Nephron progenitor cell (in vitro differentiated cells): ENCODE data around the gene RIMS1.

Experiments
- DNase-seq: peaks from one replicate; pipeline ENCODE4 v3.0.0; 2021
- H3K27ac Mint-ChIP-seq: 2 replicates; pipeline ENCODE4 v1.8.0; 2021; ENCODE audit warnings: mild to moderate bottlenecking, moderate library complexity, mixed read lengths
- H3K27me3 Mint-ChIP-seq: 2 replicates; pipeline ENCODE4 v1.8.0; 2021; ENCODE audit warnings: mild to moderate bottlenecking, low read depth, mixed read lengths; ENCODE audit not compliant: poor library complexity
- H3K36me3 Mint-ChIP-seq: 2 replicates; pipeline ENCODE4 v1.8.0; 2021; ENCODE audit warnings: low read depth, mixed read lengths
- H3K4me1 Mint-ChIP-seq: 2 replicates; pipeline ENCODE4 v1.8.0; 2021; ENCODE audit warnings: mixed read lengths
- H3K4me3 Mint-ChIP-seq: 2 replicates; pipeline ENCODE4 v1.8.0; 2021; ENCODE audit warnings: mild to moderate bottlenecking, moderate library complexity, mixed read lengths
- H3K9me3 Mint-ChIP-seq: 2 replicates; pipeline ENCODE4 v1.8.0; 2021; ENCODE audit warnings: mild to moderate bottlenecking, moderate library complexity, mixed read lengths
- TF ChIP-seq, protein P1 (sequence below): fragments of 200-600 bp; sonication (generic); IDR thresholded peaks from 2 replicates; pipeline ENCODE4 v1.5.0; 2021; ENCODE audit warnings: antibody characterized with exemption

RIMS1 gene

DNA sequence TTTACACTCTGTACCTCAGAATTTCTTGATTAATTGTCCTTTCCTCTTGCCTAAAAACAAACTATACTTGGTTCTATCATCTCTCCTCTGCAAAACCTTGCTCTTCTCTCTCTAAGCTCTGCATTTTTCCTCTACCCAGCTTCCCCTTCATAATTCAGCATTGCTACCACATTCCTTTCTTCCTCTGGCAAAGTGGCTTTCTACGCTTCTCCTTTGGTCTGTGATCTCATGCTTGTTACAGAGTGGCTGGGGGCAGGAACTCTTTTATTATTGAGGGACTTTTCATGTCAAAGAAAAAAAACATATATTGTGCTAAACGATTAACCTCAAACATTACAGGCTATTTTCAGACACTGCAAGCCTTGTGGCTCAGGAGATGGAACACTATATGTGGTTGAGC lies 402.2 kb downstream of the RIMS1 start:
- Mint-ChIP-seq H3K4me3 (no peak overlapping the region), H3K36me3 (peaks cover 8% of the 10 kb centered on the region), H3K4me1 (peaks cover 5% of the 10 kb centered on the region), H3K9me3 (peaks cover 5% of the 10 kb centered on the region), H3K27me3 (no peaks in the 10 kb centered on the region), H3K27ac (peak overlapping the region; percentile 0)
- TF ChIP-seq, protein P1, sequence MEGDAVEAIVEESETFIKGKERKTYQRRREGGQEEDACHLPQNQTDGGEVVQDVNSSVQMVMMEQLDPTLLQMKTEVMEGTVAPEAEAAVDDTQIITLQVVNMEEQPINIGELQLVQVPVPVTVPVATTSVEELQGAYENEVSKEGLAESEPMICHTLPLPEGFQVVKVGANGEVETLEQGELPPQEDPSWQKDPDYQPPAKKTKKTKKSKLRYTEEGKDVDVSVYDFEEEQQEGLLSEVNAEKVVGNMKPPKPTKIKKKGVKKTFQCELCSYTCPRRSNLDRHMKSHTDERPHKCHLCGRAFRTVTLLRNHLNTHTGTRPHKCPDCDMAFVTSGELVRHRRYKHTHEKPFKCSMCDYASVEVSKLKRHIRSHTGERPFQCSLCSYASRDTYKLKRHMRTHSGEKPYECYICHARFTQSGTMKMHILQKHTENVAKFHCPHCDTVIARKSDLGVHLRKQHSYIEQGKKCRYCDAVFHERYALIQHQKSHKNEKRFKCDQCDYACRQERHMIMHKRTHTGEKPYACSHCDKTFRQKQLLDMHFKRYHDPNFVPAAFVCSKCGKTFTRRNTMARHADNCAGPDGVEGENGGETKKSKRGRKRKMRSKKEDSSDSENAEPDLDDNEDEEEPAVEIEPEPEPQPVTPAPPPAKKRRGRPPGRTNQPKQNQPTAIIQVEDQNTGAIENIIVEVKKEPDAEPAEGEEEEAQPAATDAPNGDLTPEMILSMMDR: no peak
- DNase-seq: no peak

DNA sequence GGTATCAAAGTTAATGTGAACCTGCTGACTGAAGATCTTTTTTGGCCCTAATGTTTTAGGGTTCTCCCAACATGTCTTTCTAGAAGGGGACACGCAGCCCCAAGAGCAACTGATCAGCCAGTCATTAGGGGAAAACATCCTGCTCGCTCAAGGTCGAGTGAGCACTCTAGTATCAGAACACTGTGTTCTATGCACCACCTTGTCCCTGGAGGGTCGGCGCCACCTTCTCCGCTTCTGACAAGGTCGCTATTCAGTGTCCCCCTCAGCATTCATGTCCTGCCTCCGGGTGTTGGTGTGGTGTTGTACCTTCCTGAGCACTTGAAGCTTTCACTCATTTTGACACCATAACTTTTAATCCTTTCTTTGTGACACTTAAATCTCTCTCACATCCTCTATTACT lies 404.3 kb downstream of the RIMS1 start:
- H3K4me3 Mint-ChIP-seq: no peak overlapping the region
- H3K9me3 Mint-ChIP-seq: peaks cover 5% of the 10 kb centered on the region
- peaks cover 5% of the 10 kb centered on the region for H3K4me1 Mint-ChIP-seq
- no peak overlapping the region for H3K27ac Mint-ChIP-seq
- no peak for DNase-seq
- no peaks in the 10 kb centered on the region for H3K27me3 Mint-ChIP-seq
- TF ChIP-seq, protein P1: no peak
- H3K36me3 Mint-ChIP-seq: peaks cover 8% of the 10 kb centered on the region

DNA sequence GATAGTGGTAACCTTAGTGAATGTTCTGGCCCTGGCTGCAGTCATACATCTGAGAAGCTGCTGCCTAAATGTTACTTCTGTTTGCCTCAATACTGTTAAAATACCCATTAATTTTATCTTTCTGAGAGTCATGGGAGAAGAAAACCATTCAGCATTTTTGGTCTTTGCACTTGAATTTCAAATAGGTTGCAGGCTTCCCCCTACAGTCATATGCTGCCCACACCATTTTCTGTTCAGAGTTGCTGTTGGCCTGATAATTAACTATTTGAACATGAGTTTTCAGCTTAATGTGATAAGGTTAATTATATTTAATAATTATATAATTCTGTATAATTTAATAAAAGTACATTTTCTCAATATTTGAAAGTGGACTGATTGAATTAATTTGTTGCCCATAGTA lies 410.0 kb downstream of the RIMS1 start:
- Mint-ChIP-seq H3K27me3 (no peaks in the 10 kb centered on the region), H3K27ac (no peak overlapping the region), H3K9me3 (no peaks in the 10 kb centered on the region), H3K4me3 (no peak overlapping the region), H3K36me3 (no peaks in the 10 kb centered on the region), H3K4me1 (peaks cover 20% of the 10 kb centered on the region)
- DNase-seq: no peak
- TF ChIP-seq, protein P1: no peak

DNA sequence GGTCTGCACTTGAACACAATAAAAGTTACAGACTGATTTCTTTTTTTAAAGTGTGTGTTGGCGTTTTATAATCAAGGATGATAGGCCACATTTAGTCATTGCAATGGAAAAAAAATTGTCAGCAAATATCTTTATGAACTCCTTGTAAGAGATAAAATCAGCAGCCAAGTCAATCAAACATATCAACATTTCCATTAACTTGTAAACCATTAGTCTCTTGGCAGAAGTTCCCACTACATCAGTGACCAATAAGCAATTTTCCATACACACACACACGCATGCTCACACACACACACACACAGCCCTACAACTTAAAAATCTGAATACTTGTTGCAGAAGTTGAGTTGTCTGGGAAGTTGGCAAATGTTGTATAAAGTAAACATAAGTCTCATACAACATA lies 419.6 kb downstream of the RIMS1 start:
- TF ChIP-seq, protein P1: no peak
- Mint-ChIP-seq H3K4me3 (no peak overlapping the region), H3K36me3 (no peaks in the 10 kb centered on the region), H3K27me3 (no peaks in the 10 kb centered on the region), H3K27ac (no peak overlapping the region), H3K4me1 (no peaks in the 10 kb centered on the region), H3K9me3 (no peaks in the 10 kb centered on the region)
- DNase-seq: no peak

DNA sequence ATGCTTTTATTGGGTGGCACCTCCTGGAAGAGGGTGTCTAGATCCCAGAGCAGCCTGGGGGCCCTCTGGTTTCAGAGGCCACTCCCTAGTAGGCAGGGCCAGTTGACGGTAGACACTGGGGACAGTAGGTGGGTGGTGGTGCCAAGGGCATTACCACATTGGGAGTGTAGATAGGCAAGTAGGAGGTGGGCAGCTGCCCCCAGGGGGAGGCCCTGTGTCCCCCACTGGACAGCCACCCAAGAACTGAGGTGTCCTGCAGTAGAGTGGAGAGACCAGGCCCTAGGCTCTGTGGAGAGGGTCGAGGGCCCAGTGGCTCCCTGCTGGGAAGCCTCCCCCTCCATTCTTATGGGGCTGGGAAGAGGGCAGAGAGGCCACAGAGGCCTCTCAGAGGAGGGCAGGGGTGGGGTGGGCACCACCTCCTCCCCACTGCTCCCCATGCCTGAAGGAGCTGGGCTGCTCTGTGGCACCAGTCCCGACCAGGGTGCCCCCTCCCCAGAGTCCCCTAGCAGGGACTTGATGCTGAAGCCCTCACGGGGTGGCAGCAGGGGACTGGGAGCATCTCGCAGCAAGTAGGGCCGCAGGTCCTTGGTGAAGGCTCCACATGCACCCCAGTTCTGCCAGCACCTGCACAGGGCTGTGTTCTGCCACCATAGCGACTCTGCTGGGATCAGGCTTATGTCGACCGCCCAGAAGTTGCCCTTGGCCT lies 430.5 kb downstream of the RIMS1 start:
- Mint-ChIP-seq H3K9me3 (no peaks in the 10 kb centered on the region), H3K4me1 (no peaks in the 10 kb centered on the region), H3K4me3 (no peak overlapping the region), H3K27ac (no peak overlapping the region), H3K36me3 (no peaks in the 10 kb centered on the region), H3K27me3 (no peaks in the 10 kb centered on the region)
- TF ChIP-seq, protein P1: no peak
- no peak for DNase-seq

DNA sequence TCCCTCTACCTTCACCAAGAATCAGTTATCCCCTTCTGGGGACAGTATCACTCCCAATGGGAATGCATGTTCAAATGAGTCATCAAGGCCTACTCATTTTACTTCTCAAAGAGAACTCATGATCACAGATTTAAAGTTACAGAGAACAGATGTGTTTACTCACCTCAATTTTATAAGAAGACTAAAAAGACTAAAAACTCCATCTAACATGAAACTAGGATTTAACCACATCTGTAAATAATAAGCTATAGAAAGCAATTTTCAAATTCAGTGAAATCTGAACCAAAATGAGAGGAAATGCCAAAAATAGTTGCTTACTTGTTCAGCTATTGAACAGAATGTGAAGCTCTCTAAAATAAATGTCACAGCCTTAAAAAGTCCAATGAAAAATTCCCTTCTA lies 435.4 kb downstream of the RIMS1 start:
- Mint-ChIP-seq H3K4me3 (no peak overlapping the region), H3K4me1 (no peaks in the 10 kb centered on the region), H3K9me3 (no peaks in the 10 kb centered on the region), H3K36me3 (no peaks in the 10 kb centered on the region), H3K27me3 (no peaks in the 10 kb centered on the region), H3K27ac (no peak overlapping the region)
- TF ChIP-seq, protein P1: no peak
- DNase-seq: no peak
